Small intestine (tissue), 7 donors: ENCODE results near the gene TEKT1. TPM values are rescaled to one million over a fixed set of nuclear protein-coding genes. Genes with fewer than 3 reads are reported as not detected.
"Not testable (repeated sequence)": the region's sequence is repeated elsewhere in the genome, so short reads cannot be mapped to it uniquely, and the experiment has no call there.

Experiments
- DNase-seq, 2 donors: peaks; one replicate each; pipeline versions ENCODE4 v3.0.0 to v3.0.0-alpha.2; 2013
- FAIRE-seq: peaks from 2 replicates; lab custom pipeline; 2012; peaks lifted over from hg19 to GRCh38; lab: Jason Lieb, UNC
- H3K27ac ChIP-seq, 3 donors: one replicate each; pipeline ENCODE4 v1.5.1; 2013; ENCODE audit warnings: low read length in 2 of 3, mild to moderate bottlenecking in 2 of 3, control low read depth in 1 of 3, inconsistent platforms in 1 of 3, low read depth in 1 of 3, moderate library complexity in 1 of 3
- H3K27me3 ChIP-seq, 3 donors: one replicate each; pipeline ENCODE4 v1.6.1; 2013; ENCODE audit warnings: low read length in 3 of 3, inconsistent platforms in 1 of 3; ENCODE audit not compliant: control insufficient read depth in 3 of 3, insufficient read depth in 3 of 3
- H3K36me3 ChIP-seq, 3 donors: one replicate each; pipeline ENCODE4 v1.6.1; 2013; ENCODE audit warnings: low read length in 3 of 3, inconsistent platforms in 1 of 3, low read depth in 1 of 3, mild to moderate bottlenecking in 1 of 3, moderate library complexity in 1 of 3; ENCODE audit not compliant: control insufficient read depth in 3 of 3, insufficient read depth in 2 of 3
- H3K4me1 ChIP-seq, 3 donors: one replicate each; pipeline ENCODE4 v1.6.1; 2013; ENCODE audit warnings: low read length in 2 of 3, inconsistent platforms in 1 of 3, low read depth in 1 of 3, mild to moderate bottlenecking in 1 of 3, moderate library complexity in 1 of 3; ENCODE audit not compliant: control insufficient read depth in 3 of 3, insufficient read depth in 2 of 3
- H3K4me3 ChIP-seq, 3 donors: one replicate each; pipeline ENCODE4 v1.5.1; 2013; ENCODE audit warnings: low read length in 3 of 3, control low read depth in 1 of 3, inconsistent platforms in 1 of 3, low read depth in 1 of 3, mild to moderate bottlenecking in 1 of 3, moderate library complexity in 1 of 3
- H3K9me3 ChIP-seq, 2 donors: one replicate each; pipeline ENCODE4 v1.6.1; 2013; ENCODE audit warnings: low read depth in 1 of 2, low read length in 1 of 2; ENCODE audit not compliant: control insufficient read depth in 2 of 2, insufficient read depth in 1 of 2
- WGBS, 3 donors: extraction: QIAGEN DNeasy Blood & Tissue Kit; methylation state at CpG; one replicate each; pipeline ENCODE4 v1.1.7; 2013; 5-methylcytosine and 5-hydroxymethylcytosine counted together
- polyA plus RNA-seq, 4 donors: library from polyadenylated mRNA; stranded (reverse) in 3 of 4; unstranded in 1 of 4; fragments of 200-250 nt in 3 of 4; fragments of 120-200 nt in 1 of 4; gene quantifications; one replicate each; pipeline versions ENCODE4 v1.2.1 to v1.2.3, GENCODE V29; 2013
- donor health status: healthy with polysubstance abuse.
- donor health status: control.
- donor health status: control.
- donor health status: Bipolar disorder and iron deficiency.
- donor health status: healthy.

The TEKT1 gene
- polyA plus RNA-seq, 4 donors, result 0.16 TPM; not detected in 3

- H3K27me3 ChIP-seq, result peaks cover 0 to 13% (median 0%) of the 10 kb centered on the region in 3 donors
Observed at GRCh38 chr17:6843241-6843880, 11.8 kb upstream of the TEKT1 start.

GRCh38 chr17:6841769-6842168 is 10.2 kb upstream of the TEKT1 start:
- WGBS, 3 donors, result 29 to 57% (median 42%) methylated on average over 7 to 9 of the region's 14 CpGs
- H3K27ac ChIP-seq, FAIRE-seq, DNase-seq, H3K9me3 ChIP-seq, H3K36me3 ChIP-seq, H3K4me3 ChIP-seq, H3K4me1 ChIP-seq: not testable (repeated sequence)
- H3K27me3 ChIP-seq, result peaks cover 0 to 14% (median 0%) of the 10 kb centered on the region in 3 donors

More at GRCh38 chr17:6843241-6843880, 11.8 kb upstream of the TEKT1 start:
- WGBS, 3 donors, result 15 to 19% (median 17%) methylated on average over 7 of the region's 7 CpGs
- Histone ChIP-seq H3K36me3 (no peaks in the 10 kb centered on the region), H3K4me1 (no peaks in the 10 kb centered on the region), H3K27ac (no peak overlapping the region), H3K9me3 (no peaks in the 10 kb centered on the region), H3K4me3 (no peak overlapping the region)
- peak; percentile 44 to 64 for DNase-seq
- FAIRE-seq, result peak; percentile 70

GRCh38 chr17:6830383-6830986 is 1.0 kb downstream of the TEKT1 start:
- H3K9me3 ChIP-seq, result no peaks in the 10 kb centered on the region
- 61 to 70% (median 63%) methylated on average over 7 of the region's 7 CpGs for WGBS, 3 donors

DNA sequence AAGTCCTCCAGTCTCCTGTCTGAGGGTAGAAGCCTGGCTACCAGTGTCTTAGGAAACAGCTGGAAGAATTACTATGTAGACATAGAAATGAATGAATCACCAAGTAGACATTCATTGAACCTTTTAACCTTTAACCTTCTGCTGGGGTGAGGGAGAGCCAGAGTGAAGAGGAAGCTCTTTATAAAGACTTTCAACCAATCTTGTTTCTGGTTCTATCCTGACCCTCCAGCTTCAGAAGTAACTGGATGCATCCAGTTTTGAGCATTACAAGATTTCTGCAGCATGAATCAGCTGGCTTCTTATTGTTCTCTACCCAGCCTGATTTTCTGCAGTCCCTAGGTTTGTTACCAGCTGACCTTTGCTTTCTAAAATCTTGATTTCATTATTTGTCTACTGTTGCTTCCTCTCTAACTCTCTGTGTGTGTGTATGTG is 8.5 kb downstream of the TEKT1 start:
- H3K27ac ChIP-seq, result no peak overlapping the region
- FAIRE-seq (no peak), DNase-seq (peak in 1 of 2 donors; percentile 10)
- no peak overlapping the region for H3K4me3 ChIP-seq
- H3K27me3 ChIP-seq, result peaks cover 0 to 2% (median 0%) of the 10 kb centered on the region in 3 donors
- H3K4me1 ChIP-seq, result no peaks in the 10 kb centered on the region
- no peaks in the 10 kb centered on the region for H3K36me3 ChIP-seq
- H3K9me3 ChIP-seq, result no peaks in the 10 kb centered on the region

More at GRCh38 chr17:6830383-6830986, 1.0 kb downstream of the TEKT1 start:
- no peak for DNase-seq
- Histone ChIP-seq H3K36me3 (no peaks in the 10 kb centered on the region), H3K27me3 (peaks cover 0 to 16% (median 12%) of the 10 kb centered on the region in 3 donors), H3K4me3 (no peak overlapping the region), H3K27ac (no peak overlapping the region), H3K4me1 (no peaks in the 10 kb centered on the region)
- FAIRE-seq, result no peak

GRCh38 chr17:6818938-6819337 is 12.6 kb downstream of the TEKT1 start:
- Histone ChIP-seq H3K4me3 (no peak overlapping the region), H3K36me3 (no peaks in the 10 kb centered on the region), H3K9me3 (no peaks in the 10 kb centered on the region), H3K4me1 (no peaks in the 10 kb centered on the region), H3K27ac (no peak overlapping the region), H3K27me3 (peaks cover 0 to 2% (median 0%) of the 10 kb centered on the region in 3 donors)
- WGBS, 3 donors, result 83 to 86% (median 86%) methylated on average over 3 of the region's 3 CpGs
- FAIRE-seq (no peak), DNase-seq (no peak)

- not testable (repeated sequence) for DNase-seq, H3K4me1 ChIP-seq, FAIRE-seq, H3K27ac ChIP-seq, H3K4me3 ChIP-seq, H3K36me3 ChIP-seq, H3K9me3 ChIP-seq, H3K27me3 ChIP-seq
- WGBS, 3 donors, result 73 to 79% (median 77%) methylated on average over 3 of the region's 3 CpGs
Observed at GRCh38 chr17:6816368-6816767, 15.2 kb downstream of the TEKT1 start.

GRCh38 chr17:6815775-6816174 is 15.8 kb downstream of the TEKT1 start:
- no peak for DNase-seq
- WGBS, 3 donors, result 85 to 90% (median 88%) methylated on average over 10 of the region's 10 CpGs
- Histone ChIP-seq H3K4me1 (no peaks in the 10 kb centered on the region), H3K36me3 (no peaks in the 10 kb centered on the region), H3K9me3 (peaks cover 0 to 4% of the 10 kb centered on the region in 2 donors), H3K27ac (no peak overlapping the region), H3K4me3 (no peak overlapping the region), H3K27me3 (peaks cover 0 to 2% (median 0%) of the 10 kb centered on the region in 3 donors)
- FAIRE-seq, result no peak

DNA sequence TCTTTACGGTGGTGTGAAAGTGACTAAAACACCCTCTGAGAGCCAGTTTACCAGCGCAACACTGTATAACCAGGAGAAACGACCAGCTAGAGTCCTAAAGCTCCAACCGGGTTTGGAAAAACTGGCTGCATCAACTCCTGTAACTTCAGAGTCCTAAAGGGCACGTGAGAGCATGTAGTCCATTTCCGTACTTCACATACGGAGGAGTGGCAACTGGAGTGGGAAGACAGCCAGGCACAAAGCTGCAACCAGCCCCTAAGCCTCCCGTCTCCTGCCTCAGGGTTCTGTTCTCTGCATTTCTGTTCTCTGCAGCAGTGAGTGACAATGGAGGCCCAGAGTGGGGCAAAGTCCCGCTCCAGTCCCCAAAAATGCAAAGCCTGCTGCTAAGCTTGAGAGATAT is 19.2 kb downstream of the TEKT1 start:
- no peaks in the 10 kb centered on the region for H3K4me1 ChIP-seq
- WGBS, 3 donors, result 55 to 76% (median 65%) methylated on average over 9 of the region's 9 CpGs
- H3K27me3 ChIP-seq, result no peaks in the 10 kb centered on the region
- H3K4me3 ChIP-seq, result no peak overlapping the region
- H3K36me3 ChIP-seq, result no peaks in the 10 kb centered on the region
- H3K9me3 ChIP-seq, result peaks cover 0 to 4% of the 10 kb centered on the region in 2 donors
- no peak overlapping the region for H3K27ac ChIP-seq
- FAIRE-seq (no peak), DNase-seq (no peak)
